Uterus (tissue), 2 donors: ENCODE measurements around the gene BEND6.

Source experiments
- CTCF ChIP-seq, 4 experiments: fragments of 200-600 bp in 2 of 4; fragments of 450-650 bp in 2 of 4; sonication (generic) in 2 of 4; IDR thresholded peaks; one replicate each; pipeline ENCODE4 v1.5.1; 2016 to 2019; ENCODE audit warnings: antibody characterized with exemption in 4 of 4, mild to moderate bottlenecking in 2 of 4, moderate library complexity in 1 of 4
- POLR2A ChIP-seq, 2 donors: fragments of 450-650 bp; IDR thresholded peaks; one replicate each; pipeline ENCODE4 v1.6.1; 2016; ENCODE audit warnings: antibody characterized with exemption in 2 of 2, mild to moderate bottlenecking in 1 of 2, moderate library complexity in 1 of 2

GRCh38 chr6:56940463-56940862, 14.4 kb upstream of the BEND6 start:
- TF ChIP-seq CTCF (IDR thresholded peaks at IDR 0.05): no peak
- no peak for TF ChIP-seq POLR2A (IDR thresholded peaks at IDR 0.05)
